Lower leg skin (tissue), 4 donors: ENCODE data around the gene IFFO2. TPM values are rescaled to one million over a fixed set of nuclear protein-coding genes. Genes with fewer than 3 reads are reported as not detected.
"Not testable (repeated sequence)": the region's sequence is repeated elsewhere in the genome, so short reads cannot be mapped to it uniquely, and the experiment has no call there.

Experiments used
- DNase-seq, 2 donors: peaks; one replicate each; pipeline ENCODE4 v3.0.0-alpha.2; 2019; ENCODE audit warnings: low spot score in 2 of 2
- H3K4me3 ChIP-seq: fragments of 200-600 bp; sonication (generic); 2 replicates; pipeline ENCODE4 v1.5.1; 2017; ENCODE audit warnings: mild to moderate bottlenecking, low read depth; ENCODE audit not compliant: poor library complexity, severe bottlenecking
- POLR2A ChIP-seq, 2 donors: fragments of 450-650 bp; IDR thresholded peaks; one replicate each; pipeline ENCODE4 v1.6.1; 2016 to 2017; ENCODE audit warnings: antibody characterized with exemption in 2 of 2, mild to moderate bottlenecking in 1 of 2, moderate library complexity in 1 of 2
- WGBS, 2 donors: methylation state at CpG; one replicate each; pipeline ENCODE4 v1.1.5; 2018; 5-methylcytosine and 5-hydroxymethylcytosine counted together
- intact Hi-C: fragments of 100-400 bp; cut with DNase I; formaldehyde crosslinking; loops from one replicate; pipeline ENCODE4 v1.15.0; 2023; ENCODE audit warnings: low total_unique reads
- total RNA-seq, 4 donors: library from RNA; depleted of rRNA; stranded (reverse); fragments of >200 nt; gene quantifications; one replicate each; pipeline ENCODE4 v1.1.0, GENCODE V29; 2016
- TF ChIP-seq, protein P1 (sequence below), 3 donors: fragments of 450-650 bp; IDR thresholded peaks; one replicate each; pipeline ENCODE4 v1.5.1; 2016; ENCODE audit warnings: antibody characterized with exemption in 3 of 3, mild to moderate bottlenecking in 3 of 3, moderate library complexity in 2 of 3

Gene IFFO2
- total RNA-seq, 4 donors from 2014 or later, result 317 to 562 (median 451) TPM

DNA sequence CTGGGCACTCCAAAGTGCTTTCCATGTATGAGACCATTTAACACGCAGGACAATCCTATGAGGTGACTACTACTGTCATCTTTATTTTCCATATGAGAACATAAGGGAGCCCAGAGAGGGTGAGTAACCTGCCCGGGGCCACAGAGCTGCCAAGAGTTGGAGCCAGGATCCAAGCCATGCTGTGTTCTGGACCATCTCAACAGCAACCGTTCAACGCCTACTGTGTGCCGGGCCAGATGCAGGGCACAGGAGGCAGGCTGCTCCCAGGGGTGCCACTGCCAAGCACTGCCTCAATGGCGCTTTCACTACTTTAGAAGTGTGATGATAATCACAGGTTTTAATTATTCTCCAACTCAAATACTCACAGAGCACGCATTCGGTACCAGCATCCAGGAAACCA, 57.9 kb downstream of the IFFO2 start:
- WGBS, 2 donors, result 84% methylated on average over 8 of the region's 8 CpGs
- intact Hi-C loops, result no loop called here
- H3K4me3 ChIP-seq, result no peak overlapping the region
- no peak for TF ChIP-seq POLR2A (IDR thresholded peaks at IDR 0.05)
- TF ChIP-seq, protein P1, sequence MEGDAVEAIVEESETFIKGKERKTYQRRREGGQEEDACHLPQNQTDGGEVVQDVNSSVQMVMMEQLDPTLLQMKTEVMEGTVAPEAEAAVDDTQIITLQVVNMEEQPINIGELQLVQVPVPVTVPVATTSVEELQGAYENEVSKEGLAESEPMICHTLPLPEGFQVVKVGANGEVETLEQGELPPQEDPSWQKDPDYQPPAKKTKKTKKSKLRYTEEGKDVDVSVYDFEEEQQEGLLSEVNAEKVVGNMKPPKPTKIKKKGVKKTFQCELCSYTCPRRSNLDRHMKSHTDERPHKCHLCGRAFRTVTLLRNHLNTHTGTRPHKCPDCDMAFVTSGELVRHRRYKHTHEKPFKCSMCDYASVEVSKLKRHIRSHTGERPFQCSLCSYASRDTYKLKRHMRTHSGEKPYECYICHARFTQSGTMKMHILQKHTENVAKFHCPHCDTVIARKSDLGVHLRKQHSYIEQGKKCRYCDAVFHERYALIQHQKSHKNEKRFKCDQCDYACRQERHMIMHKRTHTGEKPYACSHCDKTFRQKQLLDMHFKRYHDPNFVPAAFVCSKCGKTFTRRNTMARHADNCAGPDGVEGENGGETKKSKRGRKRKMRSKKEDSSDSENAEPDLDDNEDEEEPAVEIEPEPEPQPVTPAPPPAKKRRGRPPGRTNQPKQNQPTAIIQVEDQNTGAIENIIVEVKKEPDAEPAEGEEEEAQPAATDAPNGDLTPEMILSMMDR (IDR thresholded peaks at IDR 0.05), result no peak
- no peak for DNase-seq

DNA sequence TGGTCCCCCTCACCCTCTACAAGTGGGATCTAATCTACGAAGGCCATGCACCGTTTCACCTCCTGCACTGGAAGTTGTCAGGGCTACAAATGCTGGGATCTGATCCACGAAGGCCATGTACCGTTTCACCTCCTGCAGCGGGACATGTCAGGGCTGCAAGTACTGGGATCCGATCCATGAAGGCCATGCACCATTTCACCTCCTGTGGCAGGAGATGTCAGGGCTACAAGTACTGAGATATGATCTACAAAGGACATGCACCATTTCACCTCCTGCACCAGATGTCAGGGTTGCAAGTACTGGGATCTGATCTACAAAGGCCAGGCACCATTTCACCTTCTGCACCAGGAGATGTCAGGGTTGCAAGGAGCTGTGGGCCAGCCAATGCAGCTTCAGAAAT, 61.2 kb downstream of the IFFO2 start:
- no peak overlapping the region for H3K4me3 ChIP-seq
- TF ChIP-seq POLR2A (IDR thresholded peaks at IDR 0.05), result no peak
- TF ChIP-seq, protein P1 (IDR thresholded peaks at IDR 0.05), result no peak
- intact Hi-C loops, result no loop called here
- DNase-seq, result no peak
- 69 to 76% methylated on average over 6 of the region's 6 CpGs for WGBS, 2 donors

DNA sequence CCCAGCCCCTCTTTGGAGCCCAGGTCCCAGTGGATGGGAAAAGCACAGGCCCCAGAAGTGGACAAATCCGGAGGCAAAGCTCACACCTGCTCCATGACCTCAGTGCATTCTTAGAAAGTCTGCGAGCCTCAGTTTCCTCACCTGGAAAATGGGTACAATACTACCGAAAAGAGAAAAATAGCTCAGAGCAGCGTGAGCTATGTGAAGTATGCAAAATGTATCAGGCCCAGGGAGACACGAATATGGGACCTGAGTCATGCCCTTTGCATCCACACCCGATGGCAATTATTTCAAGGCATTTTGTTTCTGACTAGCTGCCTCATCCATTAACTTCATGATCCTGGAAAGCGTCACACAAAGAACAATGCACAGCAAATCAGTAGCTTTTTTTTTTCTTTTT, 63.4 kb downstream of the IFFO2 start:
- no peak for DNase-seq
- no peak for TF ChIP-seq POLR2A (IDR thresholded peaks at IDR 0.05)
- TF ChIP-seq, protein P1 (IDR thresholded peaks at IDR 0.05), result no peak
- WGBS, 2 donors, result 78% methylated on average over 7 of the region's 7 CpGs
- intact Hi-C loops, result no loop called here
- H3K4me3 ChIP-seq, result no peak overlapping the region

DNA sequence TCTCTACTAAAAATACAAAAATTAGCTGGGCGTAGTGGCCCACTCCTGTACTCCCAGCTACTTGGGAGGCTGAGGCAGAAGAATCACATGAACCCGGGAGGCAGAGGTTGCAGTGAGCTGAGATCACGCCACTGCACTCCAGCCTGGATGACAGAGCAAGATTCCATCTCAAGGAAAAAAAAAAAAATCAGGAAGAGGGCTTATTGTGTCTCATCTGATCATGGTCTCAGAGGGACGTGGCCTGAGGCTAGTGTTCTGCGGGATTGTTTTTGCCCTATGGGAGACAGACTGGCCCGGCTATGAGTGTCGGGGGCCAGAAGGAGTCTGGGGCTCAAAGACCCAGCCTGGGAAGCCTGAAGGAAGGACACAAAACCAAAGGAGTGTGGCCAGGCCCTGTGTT, 64.6 kb downstream of the IFFO2 start:
- WGBS, 2 donors, result 76 to 81% methylated on average over 7 of the region's 7 CpGs
- intact Hi-C loops, H3K4me3 ChIP-seq, DNase-seq: not testable (repeated sequence)

DNA sequence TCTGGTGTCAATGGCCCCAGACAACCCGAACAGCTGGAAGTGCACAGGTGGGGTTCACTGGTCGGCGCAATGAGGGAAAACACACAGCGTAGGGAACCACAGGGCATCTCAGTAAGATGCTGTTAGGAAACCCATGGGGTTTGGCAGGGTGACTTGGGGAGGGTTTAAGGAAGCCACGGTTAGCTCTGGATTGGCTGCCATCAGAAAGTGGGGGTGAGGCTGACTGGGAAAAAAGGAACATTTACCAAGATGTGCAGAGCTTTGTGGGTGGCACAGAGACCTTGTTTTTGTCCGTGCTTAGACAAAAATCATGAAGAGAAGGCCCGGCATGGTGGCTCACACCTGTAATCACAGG, 65.1 kb downstream of the IFFO2 start:
- TF ChIP-seq POLR2A (IDR thresholded peaks at IDR 0.05), result no peak
- TF ChIP-seq, protein P1 (IDR thresholded peaks at IDR 0.05), result no peak

DNA sequence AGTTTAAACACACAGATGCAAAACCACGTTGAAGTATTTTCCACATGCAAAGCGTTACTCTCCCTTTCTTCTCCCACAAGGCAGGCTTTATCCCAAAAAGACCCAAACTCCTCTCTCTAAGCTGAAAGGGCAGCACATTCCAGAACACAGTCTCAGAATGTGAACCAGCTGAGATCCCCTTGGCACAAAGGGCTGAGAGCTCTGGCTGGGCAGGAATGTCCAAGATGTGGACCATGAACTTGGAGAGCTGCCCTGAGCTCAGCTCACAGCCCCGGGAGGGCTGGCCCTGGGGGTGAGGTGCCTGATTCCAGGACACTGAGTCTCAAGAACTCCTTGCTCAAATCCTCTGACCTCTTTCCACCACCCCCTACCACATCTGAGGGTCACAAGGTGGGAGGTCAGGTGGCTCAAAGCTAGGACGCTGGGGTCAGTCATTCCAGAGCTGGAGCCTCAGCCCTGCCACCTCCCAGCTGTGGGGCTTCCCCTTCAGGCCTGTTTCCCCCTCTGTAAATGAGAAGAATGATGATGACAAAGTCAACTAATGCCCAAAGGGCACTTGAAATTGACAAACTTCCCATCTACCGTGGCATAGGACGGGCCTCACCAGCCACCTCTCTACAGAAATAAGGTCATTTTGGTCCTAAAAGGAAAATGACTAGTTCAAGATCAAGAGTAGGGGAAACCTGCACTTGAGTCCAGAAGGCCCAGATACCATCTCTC, 65.6 kb downstream of the IFFO2 start:
- no peak for DNase-seq
- no peak for TF ChIP-seq POLR2A (IDR thresholded peaks at IDR 0.05)
- TF ChIP-seq, protein P1 (IDR thresholded peaks at IDR 0.05), result no peak
- 59 to 66% methylated on average over 6 of the region's 6 CpGs for WGBS, 2 donors
- no peak overlapping the region for H3K4me3 ChIP-seq
- intact Hi-C loops, result no loop called here

More for the DNA sequence above, 65.1 kb downstream of the IFFO2 start:
- H3K4me3 ChIP-seq, result no peak overlapping the region
- DNase-seq, result no peak
- 86 to 90% methylated on average over 7 of the region's 7 CpGs for WGBS, 2 donors
- intact Hi-C loops, result no loop called here
